ENCODE results near the gene TPX2.

- TF ChIP-seq CTCF (IDR thresholded peaks at IDR 0.05) (no peak), POLR2A (IDR thresholded peaks at IDR 0.05) (no peak)
These were observed 18.2 kb downstream of the TPX2 start for GRCh38 chr20:31757254-31757653.
